Lower leg skin (tissue), 4 donors: ENCODE results near the gene SCRN1. TPM values are rescaled to one million over a fixed set of nuclear protein-coding genes. Genes with fewer than 3 reads are reported as not detected.

Source experiments
- DNase-seq, 2 donors: peaks; one replicate each; pipeline ENCODE4 v3.0.0-alpha.2; 2019; ENCODE audit warnings: low spot score in 2 of 2
- H3K4me3 ChIP-seq: fragments of 200-600 bp; sonication (generic); 2 replicates; pipeline ENCODE4 v1.5.1; 2017; ENCODE audit warnings: mild to moderate bottlenecking, low read depth; ENCODE audit not compliant: poor library complexity, severe bottlenecking
- POLR2A ChIP-seq, 2 donors: fragments of 450-650 bp; IDR thresholded peaks; one replicate each; pipeline ENCODE4 v1.6.1; 2016 to 2017; ENCODE audit warnings: antibody characterized with exemption in 2 of 2, mild to moderate bottlenecking in 1 of 2, moderate library complexity in 1 of 2
- WGBS, 2 donors: methylation state at CpG; one replicate each; pipeline ENCODE4 v1.1.5; 2018; 5-methylcytosine and 5-hydroxymethylcytosine counted together
- intact Hi-C: fragments of 100-400 bp; cut with DNase I; formaldehyde crosslinking; loops from one replicate; pipeline ENCODE4 v1.15.0; 2023; ENCODE audit warnings: low total_unique reads
- total RNA-seq, 4 donors: library from RNA; depleted of rRNA; stranded (reverse); fragments of >200 nt; gene quantifications; one replicate each; pipeline ENCODE4 v1.1.0, GENCODE V29; 2016
- TF ChIP-seq, protein P1 (sequence below), 3 donors: fragments of 450-650 bp; IDR thresholded peaks; one replicate each; pipeline ENCODE4 v1.5.1; 2016; ENCODE audit warnings: antibody characterized with exemption in 3 of 3, mild to moderate bottlenecking in 3 of 3, moderate library complexity in 2 of 3

The SCRN1 gene
- total RNA-seq, 4 donors from 2014 or later, result 8.5 to 17.9 (median 11.5) TPM

DNA sequence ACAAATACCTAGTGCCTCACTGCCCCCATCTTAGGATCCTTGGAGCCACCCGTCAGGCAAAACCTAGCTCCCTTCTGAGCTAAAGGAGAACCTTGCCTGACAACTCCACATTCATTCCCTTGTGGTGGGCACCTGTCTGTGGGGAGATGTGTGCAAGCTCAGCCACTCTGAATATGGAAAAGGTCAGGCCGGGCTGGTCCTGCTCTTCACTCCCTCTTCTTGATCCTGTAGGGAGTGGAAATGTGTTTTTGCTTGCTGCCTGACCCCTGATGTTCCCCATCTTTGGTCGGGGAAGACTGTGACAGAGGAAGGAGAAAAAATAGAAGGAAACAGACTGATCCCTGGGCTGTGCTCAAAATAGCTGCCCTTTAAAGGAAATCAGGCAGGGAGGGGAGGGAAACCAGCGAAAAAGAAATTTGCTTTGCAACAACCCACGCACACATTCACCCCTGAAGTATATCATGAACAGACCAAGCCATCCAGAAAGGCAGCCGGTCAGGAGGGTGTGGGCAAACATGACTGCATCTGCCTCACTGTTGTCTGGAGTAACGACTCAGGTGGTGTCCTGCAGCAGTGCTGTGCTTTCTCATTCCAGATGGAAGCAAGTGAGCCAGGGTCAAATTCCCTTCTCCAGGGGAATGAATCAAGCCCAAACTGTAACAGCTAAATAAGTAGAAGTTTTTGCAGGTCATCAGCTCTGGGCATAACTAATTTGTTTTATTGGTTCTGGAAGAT lies 74.0 kb downstream of the SCRN1 start:
- no peak overlapping the region for H3K4me3 ChIP-seq
- 54 to 61% methylated on average over 7 of the region's 7 CpGs for WGBS, 2 donors
- no peak for DNase-seq
- intact Hi-C loops, result no loop called here
- TF ChIP-seq POLR2A (IDR thresholded peaks at IDR 0.05), result no peak
- TF ChIP-seq, protein P1, sequence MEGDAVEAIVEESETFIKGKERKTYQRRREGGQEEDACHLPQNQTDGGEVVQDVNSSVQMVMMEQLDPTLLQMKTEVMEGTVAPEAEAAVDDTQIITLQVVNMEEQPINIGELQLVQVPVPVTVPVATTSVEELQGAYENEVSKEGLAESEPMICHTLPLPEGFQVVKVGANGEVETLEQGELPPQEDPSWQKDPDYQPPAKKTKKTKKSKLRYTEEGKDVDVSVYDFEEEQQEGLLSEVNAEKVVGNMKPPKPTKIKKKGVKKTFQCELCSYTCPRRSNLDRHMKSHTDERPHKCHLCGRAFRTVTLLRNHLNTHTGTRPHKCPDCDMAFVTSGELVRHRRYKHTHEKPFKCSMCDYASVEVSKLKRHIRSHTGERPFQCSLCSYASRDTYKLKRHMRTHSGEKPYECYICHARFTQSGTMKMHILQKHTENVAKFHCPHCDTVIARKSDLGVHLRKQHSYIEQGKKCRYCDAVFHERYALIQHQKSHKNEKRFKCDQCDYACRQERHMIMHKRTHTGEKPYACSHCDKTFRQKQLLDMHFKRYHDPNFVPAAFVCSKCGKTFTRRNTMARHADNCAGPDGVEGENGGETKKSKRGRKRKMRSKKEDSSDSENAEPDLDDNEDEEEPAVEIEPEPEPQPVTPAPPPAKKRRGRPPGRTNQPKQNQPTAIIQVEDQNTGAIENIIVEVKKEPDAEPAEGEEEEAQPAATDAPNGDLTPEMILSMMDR (IDR thresholded peaks at IDR 0.05), result no peak

DNA sequence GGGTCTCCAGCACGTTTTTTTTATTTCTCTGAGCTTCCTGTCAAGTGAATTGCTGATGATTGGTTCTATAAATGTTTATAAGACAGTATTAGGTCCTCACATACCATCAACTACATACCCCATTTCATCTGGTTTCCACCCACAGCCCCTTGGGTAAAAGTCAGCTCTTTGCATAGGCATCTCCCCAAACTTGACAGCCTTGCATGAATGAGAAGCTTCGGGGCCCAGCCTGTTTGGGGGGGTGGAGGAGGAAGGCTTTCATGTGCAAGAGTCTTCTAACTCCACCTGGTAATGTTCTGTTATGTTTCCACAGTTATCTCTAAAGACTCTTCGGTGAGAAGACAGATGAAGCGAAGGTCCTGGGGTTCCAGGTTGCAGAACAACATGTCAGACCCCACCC lies 75.4 kb downstream of the SCRN1 start:
- no peak for DNase-seq
- no peak overlapping the region for H3K4me3 ChIP-seq
- TF ChIP-seq, protein P1 (IDR thresholded peaks at IDR 0.05), result no peak
- TF ChIP-seq POLR2A (IDR thresholded peaks at IDR 0.05), result no peak
- intact Hi-C loops, result no loop called here
- 88% methylated on average over 4 of the region's 4 CpGs for WGBS, 2 donors

DNA sequence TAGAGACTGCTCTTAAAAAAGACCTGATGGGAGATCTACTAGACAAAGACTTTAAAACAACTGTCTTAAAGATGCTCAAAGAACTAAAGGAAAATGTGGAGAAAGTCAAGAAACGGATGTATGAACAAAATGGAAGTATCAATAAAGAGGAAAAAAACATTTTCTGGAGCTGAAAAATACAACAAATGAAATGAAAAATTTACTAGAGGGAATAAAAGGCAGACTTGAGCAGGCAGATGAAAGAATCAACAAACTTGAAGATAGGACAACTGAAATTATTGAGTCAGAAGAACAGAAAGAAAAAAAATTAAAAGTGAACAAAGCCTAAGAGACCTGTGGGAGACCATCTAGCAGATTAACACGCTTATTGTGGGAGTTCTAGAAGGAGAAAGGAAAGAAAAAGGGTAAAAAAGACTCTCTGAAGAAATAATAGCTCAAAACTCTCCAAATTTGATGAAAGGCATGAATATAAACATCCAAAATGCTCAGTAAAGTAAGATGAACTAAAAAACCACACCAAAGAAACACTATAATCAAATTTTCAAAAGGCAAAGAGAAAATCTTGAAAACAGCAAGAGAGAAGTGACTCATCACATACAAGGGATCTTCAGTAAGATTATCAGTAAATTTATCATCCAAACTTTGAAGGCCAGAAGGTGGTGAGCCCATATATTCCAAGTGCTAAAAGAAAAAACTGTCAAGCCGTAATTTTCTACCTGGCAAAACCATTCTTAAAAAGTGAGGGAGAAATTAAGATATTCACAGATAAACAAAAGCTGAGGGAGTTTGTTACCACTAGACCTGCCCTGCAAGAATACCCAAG lies 83.2 kb downstream of the SCRN1 start:
- TF ChIP-seq, protein P1 (IDR thresholded peaks at IDR 0.05), result no peak
- no peak for TF ChIP-seq POLR2A (IDR thresholded peaks at IDR 0.05)
- WGBS, 2 donors, result 89 to 92% methylated on average over 3 of the region's 3 CpGs
- H3K4me3 ChIP-seq, result no peak overlapping the region
- DNase-seq, result no peak
- intact Hi-C loops, result no loop called here

DNA sequence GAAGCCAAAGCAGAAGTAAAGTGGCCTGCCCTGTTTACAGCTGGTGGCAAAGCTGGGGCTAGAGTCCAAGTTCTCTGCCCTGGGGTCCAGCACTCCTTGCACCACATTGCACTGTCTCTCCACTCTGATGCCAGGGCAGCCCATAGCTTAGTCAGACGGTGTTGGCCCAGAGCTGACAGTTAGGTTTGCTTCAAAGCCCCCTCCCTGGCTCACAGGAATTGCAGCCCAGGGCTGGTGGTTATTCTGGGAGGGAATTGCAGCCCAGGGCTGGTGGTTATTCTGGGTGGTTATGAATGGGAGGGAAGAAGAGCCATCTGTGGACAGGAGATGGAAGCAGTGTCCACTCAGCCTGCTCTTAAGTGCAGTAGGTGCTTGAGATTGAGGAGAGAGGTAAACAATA lies 88.9 kb downstream of the SCRN1 start:
- no peak for TF ChIP-seq POLR2A (IDR thresholded peaks at IDR 0.05)
- TF ChIP-seq, protein P1 (IDR thresholded peaks at IDR 0.05), result no peak
- no peak for DNase-seq
- no peak overlapping the region for H3K4me3 ChIP-seq
- 0 to 27% methylated on average over 1 of the region's 1 CpG for WGBS, 2 donors
- intact Hi-C loops, result no loop called here

DNA sequence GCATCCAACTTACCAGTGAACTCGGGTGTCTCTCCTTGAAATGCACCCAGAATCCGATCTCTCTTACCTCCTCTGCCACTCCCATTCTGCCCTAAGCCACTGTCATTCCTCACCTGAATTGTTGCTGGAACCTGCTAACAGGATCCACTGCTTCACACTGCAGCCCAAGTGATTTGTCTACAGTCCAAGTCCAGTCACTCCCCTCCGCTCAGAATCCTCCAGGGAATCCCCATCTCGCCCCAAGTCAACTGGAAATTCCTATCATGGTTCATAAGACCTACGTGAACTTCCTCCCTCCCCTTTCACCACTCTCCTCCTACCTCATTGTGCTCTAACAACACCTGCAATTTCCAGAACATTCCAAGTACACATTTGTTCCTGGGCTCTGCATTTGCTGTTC lies 91.3 kb downstream of the SCRN1 start:
- DNase-seq, result no peak
- no peak overlapping the region for H3K4me3 ChIP-seq
- 39 to 48% methylated on average over 5 of the region's 5 CpGs for WGBS, 2 donors
- intact Hi-C loops, result no loop called here
- TF ChIP-seq POLR2A (IDR thresholded peaks at IDR 0.05), result no peak
- TF ChIP-seq, protein P1 (IDR thresholded peaks at IDR 0.05), result no peak
